A673 (cell line): ENCODE data around the gene ERVW-1.

Experiments used
- CTCF ChIP-seq: fragments of 300-800, 200-600 bp; sonication (generic); conservative IDR thresholded peaks from 2 replicates; pipeline ENCODE4 v1.5.1; 2017; ENCODE audit warnings: low read depth, mild to moderate bottlenecking, antibody characterized with exemption, low read length, moderate library complexity, mixed read lengths
- EZH2 ChIP-seq: fragments of 200-600 bp; sonication (generic); IDR thresholded peaks from 2 replicates; pipeline ENCODE4 v1.6.1; 2017; ENCODE audit warnings: borderline replicate concordance, low read depth, mild to moderate bottlenecking, mixed read lengths, antibody characterized with exemption, low read length; ENCODE audit not compliant: poor library complexity, severe bottlenecking

DNA sequence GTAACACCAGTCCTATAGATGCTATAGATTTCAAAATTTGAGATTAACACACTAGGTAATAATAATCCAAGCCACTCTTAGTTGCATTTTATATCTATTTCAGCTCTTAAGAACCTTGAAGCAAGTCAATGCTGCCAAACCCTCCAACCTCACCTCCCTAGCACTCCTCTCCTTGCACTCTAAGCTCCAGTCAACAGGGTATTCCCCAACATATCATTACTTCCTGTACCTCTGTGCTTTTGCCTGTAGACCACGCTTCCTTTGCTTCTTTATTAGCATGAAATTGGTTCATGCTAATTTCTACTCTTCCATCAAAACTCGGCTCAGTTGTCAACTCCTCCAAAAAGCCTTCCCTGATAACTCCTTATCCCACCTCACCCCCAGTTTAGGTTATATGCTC lies 26.0 kb upstream of the ERVW-1 start:
- TF ChIP-seq CTCF, result no peak
- TF ChIP-seq EZH2, result no peak
